HG02970 (cell line): ENCODE data around the gene KCNK3.

Experiments
- ATAC-seq: cut with Tn5 transposase; IDR thresholded peaks from one replicate; pipeline ENCODE4 v1.9.1; 2021; ENCODE audit warnings: mild to moderate bottlenecking, moderate library complexity, moderate number of reproducible peaks; ENCODE audit not compliant: unreplicated experiment, low FRiP score

Gene KCNK3

DNA sequence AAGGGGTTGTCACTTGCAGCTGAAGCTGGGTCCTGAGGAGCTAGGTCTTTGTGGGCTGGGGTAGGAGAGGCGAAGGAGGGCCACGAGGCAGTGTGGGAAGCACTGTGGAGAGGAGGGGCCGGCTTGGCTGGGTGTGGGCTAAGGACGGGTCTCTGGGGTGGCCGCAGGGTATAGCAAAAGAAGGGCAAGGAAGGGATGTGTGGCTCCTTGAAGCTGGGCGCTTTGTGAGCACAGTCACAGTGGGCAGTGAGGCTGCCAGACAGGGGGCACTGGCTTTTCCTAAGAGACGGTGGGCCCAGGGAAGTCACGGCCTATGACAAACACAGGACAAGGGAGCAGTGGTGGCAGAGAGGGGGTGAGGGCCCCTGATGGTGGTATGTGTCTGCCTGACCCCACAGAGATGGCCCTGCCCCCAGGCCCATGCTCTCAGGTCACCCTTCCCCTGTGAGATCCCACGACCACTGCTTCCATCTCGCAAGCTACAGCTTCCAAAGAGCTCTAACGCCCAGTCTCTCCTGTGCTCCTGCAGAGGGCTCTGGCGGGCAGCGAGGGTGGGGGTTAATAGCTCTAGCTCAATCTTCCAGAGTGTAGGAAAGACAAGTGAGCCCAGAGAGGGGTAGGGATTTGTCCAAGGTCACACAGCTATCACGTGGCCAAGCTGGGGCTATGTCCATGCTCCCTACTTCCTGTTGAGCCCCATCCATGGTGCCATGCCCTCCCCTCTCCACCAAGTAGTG is 32.4 kb downstream of the KCNK3 start:
- no peak for ATAC-seq

GRCh38 chr2:26725521-26725820 is 32.9 kb downstream of the KCNK3 start:
- no peak for ATAC-seq

GRCh38 chr2:26726228-26726627 is 33.7 kb downstream of the KCNK3 start:
- ATAC-seq: no peak

GRCh38 chr2:26727641-26728561 is 35.4 kb downstream of the KCNK3 start:
- no peak for ATAC-seq

DNA sequence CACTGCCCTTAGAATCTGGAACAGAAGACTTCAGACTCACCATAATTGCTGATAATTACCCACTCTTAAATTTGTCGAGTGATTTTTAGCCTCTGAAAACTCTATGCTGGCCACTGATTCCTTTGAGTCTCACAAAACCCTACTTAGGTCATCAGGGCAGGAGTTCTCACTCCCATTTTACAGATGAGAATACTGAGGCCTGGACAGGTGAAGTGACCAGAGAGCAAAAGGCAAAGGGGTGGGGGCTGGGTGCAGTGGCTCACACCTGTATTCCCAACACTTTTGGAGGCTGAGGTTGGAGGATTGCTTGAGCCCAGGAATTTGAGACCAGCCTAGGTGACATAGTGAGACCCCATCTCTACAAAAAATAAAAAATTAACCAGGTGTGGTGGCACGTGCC is 36.8 kb downstream of the KCNK3 start:
- ATAC-seq: no peak

- ATAC-seq: no peak
These were observed 38.2 kb downstream of the KCNK3 start for GRCh38 chr2:26730549-26731344.

GRCh38 chr2:26731714-26732113 is 39.2 kb downstream of the KCNK3 start:
- no peak for ATAC-seq

DNA sequence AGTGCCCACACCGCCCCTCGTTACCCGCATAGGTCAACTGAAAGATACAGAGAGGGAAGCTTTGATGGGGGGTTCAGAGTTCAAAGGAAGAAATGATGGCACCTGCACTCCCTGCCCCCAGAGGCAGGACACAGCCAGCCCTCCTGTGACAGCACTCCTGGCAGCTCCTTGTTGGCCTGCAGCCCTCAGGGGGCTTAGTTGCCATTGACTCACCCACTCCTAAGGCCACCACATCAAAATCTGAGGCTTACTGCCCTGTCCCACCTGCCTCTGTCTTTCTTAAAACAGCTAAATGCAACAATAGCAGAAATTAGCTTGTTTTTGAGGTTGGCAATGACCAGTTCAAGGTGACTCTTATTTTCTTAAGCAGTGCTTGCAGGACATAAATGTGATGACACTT is 39.9 kb downstream of the KCNK3 start:
- ATAC-seq: no peak

- ATAC-seq: no peak
These were observed 40.9 kb downstream of the KCNK3 start for GRCh38 chr2:26733413-26733812.

GRCh38 chr2:26735097-26735496 is 42.6 kb downstream of the KCNK3 start:
- ATAC-seq: no peak

DNA sequence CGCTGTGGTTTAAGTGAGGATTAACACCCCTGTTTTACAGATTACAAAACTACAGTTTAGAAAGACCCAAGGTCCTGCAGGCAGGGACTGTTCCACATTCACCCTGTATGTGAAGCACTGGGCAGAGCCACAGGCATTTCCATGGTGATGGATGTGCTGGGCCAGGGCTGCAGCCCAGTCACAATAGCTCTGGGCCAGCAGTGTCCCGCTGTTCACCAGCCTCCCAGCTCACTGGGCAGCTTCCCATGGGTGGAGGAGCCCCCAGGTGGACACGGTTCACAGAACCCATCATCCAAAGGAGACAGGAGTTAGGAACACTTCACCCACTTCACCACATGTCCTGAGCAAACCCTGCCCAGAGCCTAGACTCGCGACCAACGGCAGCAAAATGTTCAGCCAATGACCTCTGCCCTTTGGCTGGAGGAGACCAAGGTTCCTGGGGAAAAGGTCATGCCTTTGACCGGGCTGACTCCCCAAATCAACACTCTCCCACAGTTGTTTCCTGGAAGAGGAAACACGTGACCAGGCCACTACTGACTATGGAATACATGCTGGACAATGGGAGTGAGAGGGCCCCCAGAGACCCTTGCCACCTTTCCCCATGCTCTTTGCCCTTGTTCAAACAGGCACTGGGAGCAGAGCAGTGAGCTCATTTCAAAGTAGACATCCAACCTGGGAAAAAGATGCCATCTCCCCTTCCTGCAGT is 43.5 kb downstream of the KCNK3 start:
- ATAC-seq: no peak

GRCh38 chr2:26737221-26737620 is 44.7 kb downstream of the KCNK3 start:
- ATAC-seq: no peak

DNA sequence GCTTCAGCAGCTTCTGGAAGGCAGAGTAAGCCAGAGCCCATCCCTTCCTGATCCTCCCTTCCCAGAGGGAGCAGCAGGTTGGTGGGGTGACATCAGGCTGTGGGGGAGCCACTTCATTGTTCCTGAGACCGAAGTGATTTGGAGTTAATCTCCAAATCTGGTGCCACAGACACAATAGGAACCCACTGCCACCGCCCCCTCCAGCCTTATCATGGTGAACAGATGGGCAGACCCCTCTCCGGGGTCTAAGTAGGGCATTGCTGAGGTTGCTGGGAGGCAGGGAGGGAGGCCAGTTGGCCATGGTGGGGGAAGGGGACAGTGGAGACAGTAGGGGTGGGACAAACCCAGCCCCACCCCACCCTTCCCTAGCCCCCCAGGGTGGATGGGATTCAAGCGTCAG is 46.0 kb downstream of the KCNK3 start:
- ATAC-seq: no peak

DNA sequence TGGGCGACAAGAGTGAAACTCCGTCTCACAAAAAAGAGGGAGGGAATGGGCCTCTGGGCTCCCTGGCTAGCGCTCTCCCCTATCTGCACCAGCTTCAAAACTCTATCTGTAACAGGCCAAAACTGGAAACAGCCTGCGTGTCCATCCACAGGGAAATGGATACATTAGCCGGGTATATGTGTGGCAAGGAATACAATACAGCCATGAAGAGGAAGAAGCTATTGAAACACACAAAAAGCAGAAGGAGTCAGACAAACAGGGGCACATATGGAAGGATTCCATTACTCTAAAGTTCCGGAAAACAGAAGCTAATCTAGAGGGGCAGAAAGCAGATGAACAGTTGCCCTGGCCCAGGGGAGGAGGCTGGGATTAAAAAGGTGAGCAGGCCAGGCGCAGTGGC is 47.0 kb downstream of the KCNK3 start:
- ATAC-seq: no peak

DNA sequence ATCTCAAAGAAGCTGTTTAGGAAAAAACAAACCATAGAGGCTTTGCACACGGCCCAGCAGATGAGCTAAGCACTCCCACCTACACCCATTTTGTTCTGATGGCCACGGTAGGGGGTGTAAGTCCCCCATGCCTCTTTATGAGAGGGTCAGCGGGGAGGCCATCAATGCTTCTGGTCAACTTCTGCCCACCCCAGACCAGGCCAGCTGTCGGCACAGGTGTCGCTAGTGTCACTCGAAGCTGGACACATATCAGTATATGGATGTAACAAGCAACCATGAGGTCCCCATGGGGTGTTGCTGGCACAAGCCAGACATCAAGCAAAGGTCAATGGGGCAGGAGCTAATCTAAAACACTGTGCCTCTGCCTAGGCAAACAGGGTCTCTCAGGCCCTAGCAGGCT is 47.8 kb downstream of the KCNK3 start:
- no peak for ATAC-seq

DNA sequence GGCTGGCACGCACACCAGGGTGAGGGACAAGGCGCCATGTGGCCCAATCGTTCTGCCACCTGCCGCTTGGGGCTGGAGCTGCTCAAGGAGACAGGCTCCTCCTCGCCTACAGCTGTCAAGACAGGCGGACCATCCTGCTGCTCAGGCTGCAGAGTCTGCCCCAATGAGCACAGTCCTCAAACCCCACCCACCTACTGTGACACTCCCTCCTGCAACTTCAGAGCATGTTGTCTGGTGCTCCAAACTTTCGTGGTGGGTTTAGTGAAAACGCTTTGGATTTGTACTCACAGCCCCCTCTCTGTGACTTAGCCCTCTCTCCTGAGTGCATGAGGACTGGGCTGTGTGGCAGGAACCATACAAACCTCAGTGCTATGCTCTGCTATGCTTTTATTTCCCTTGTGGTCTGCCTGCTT is 48.4 kb downstream of the KCNK3 start:
- no peak for ATAC-seq

- no peak for ATAC-seq
These were observed 49.7 kb downstream of the KCNK3 start for GRCh38 chr2:26742048-26742770.

- ATAC-seq: no peak
These were observed 51.3 kb downstream of the KCNK3 start for GRCh38 chr2:26743852-26744251.

DNA sequence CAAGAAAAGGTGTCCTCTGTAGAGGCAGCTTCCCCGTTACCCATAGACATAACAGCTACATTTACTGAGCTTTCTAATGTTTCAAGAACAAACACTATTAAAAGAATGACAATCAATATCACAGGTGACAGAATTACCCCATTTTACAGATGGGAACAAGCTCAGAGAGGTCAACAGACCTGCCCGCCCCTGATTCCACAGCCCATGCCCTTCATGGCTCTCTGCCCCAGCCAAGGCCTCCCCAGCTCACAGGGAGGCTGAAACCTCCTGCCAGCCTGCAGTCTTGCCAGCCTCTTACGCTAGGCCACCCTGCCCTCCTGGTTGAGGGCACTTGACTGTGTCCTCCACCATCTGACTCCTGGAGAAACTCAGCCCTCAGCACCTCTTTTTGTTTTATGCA is 52.4 kb downstream of the KCNK3 start:
- no peak for ATAC-seq
